HG02970 (cell line): ENCODE measurements around the gene TKFC.

Experiments used
- ATAC-seq: cut with Tn5 transposase; IDR thresholded peaks from one replicate; pipeline ENCODE4 v1.9.1; 2021; ENCODE audit warnings: mild to moderate bottlenecking, moderate library complexity, moderate number of reproducible peaks; ENCODE audit not compliant: unreplicated experiment, low FRiP score

The TKFC gene

GRCh38 chr11:61315260-61315659 lies 17.8 kb upstream of the TKFC start:
- ATAC-seq, result no peak

- no peak for ATAC-seq
Measured at GRCh38 chr11:61325649-61326414, 7.2 kb upstream of the TKFC start.

GRCh38 chr11:61327669-61328071 lies 5.4 kb upstream of the TKFC start:
- no peak for ATAC-seq

- no peak for ATAC-seq
Measured at GRCh38 chr11:61328351-61328750, 4.7 kb upstream of the TKFC start.

GRCh38 chr11:61329871-61330270 lies 3.2 kb upstream of the TKFC start:
- ATAC-seq, result no peak

GRCh38 chr11:61331651-61332050 lies 1.4 kb upstream of the TKFC start:
- ATAC-seq, result no peak

- ATAC-seq, result no peak
Measured at GRCh38 chr11:61332281-61332796, 689 bp upstream of the TKFC start.

GRCh38 chr11:61333550-61334433 lies 764 bp downstream of the TKFC start:
- ATAC-seq, result no peak

- ATAC-seq, result no peak
Measured at GRCh38 chr11:61334434-61335354, 1.7 kb downstream of the TKFC start.

GRCh38 chr11:61335355-61335710 lies 2.3 kb downstream of the TKFC start:
- no peak for ATAC-seq

GRCh38 chr11:61336171-61336935 lies 3.3 kb downstream of the TKFC start:
- peak; percentile 45 for ATAC-seq

GRCh38 chr11:61337706-61338470 lies 4.9 kb downstream of the TKFC start:
- no peak for ATAC-seq

- ATAC-seq, result no peak
Measured at GRCh38 chr11:61338783-61339489, 5.9 kb downstream of the TKFC start.

- ATAC-seq, result no peak
Measured at GRCh38 chr11:61339490-61339878, 6.5 kb downstream of the TKFC start.

- ATAC-seq, result no peak
Measured at GRCh38 chr11:61340979-61341378, 8.0 kb downstream of the TKFC start.

- no peak for ATAC-seq
Measured at GRCh38 chr11:61341706-61342105, 8.7 kb downstream of the TKFC start.

- no peak for ATAC-seq
Measured at GRCh38 chr11:61342207-61342803, 9.3 kb downstream of the TKFC start.
